Mammary epithelial cell (primary cell): ENCODE results near the gene AIG1.

Source experiments
- CTCF ChIP-seq, 2 donors: IDR thresholded peaks in 1 of 2; conservative IDR thresholded peaks in 1 of 2; 2 replicates each; pipeline ENCODE4 v1.5.1; 2011 to 2012; ENCODE audit warnings: inconsistent platforms in 2 of 2, low read length in 2 of 2, mild to moderate bottlenecking in 2 of 2, control low read depth in 1 of 2, low read depth in 1 of 2; ENCODE audit not compliant: insufficient read depth in 1 of 2; ENCODE audit errors: extremely low read depth in 1 of 2
- EZH2 ChIP-seq: IDR thresholded peaks from 2 replicates; pipeline ENCODE4 v1.6.1; 2012; ENCODE audit warnings: low read length, inconsistent platforms, borderline replicate concordance

- TF ChIP-seq EZH2 (no peak), CTCF (conservative IDR thresholded peaks at IDR 0.05 in 1 of 2, IDR thresholded peaks at IDR 0.05 in 1 of 2; ENCODE audit: extremely low read depth in 1 of 2, insufficient read depth in 1 of 2, low read depth in 1 of 2, low read length in 2 of 2) (no peak)
Measured at GRCh38 chr6:143363299-143363698, 302.6 kb downstream of the AIG1 start.
